Trophoblast cell (in vitro differentiated cells and primary cell): ENCODE measurements around the gene ICAM5.
A peak's percentile ranks its signal among the peaks of the same experiment; 100 is the strongest.

ENCODE experiments used
- DNase-seq, 2 donors: peaks; one replicate each; pipeline ENCODE4 v3.0.0-alpha.2; 2016
- H2AFZ ChIP-seq: 2 replicates; pipeline ENCODE4 v1.6.1; 2013; ENCODE audit warnings: low read length, moderate library complexity, mild to moderate bottlenecking; ENCODE audit not compliant: insufficient read depth, poor library complexity
- H2AK5ac ChIP-seq: 2 replicates; pipeline ENCODE4 v1.6.1; 2013; ENCODE audit warnings: mild to moderate bottlenecking, low read length
- H2BK120ac ChIP-seq: 2 replicates; pipeline ENCODE4 v1.6.1; 2013; ENCODE audit warnings: low read length, mild to moderate bottlenecking, moderate library complexity; ENCODE audit not compliant: insufficient read depth, poor library complexity
- H2BK12ac ChIP-seq: 2 replicates; pipeline ENCODE4 v1.6.1; 2013; ENCODE audit warnings: mild to moderate bottlenecking, low read length, moderate library complexity
- H2BK5ac ChIP-seq: 2 replicates; pipeline ENCODE4 v1.6.1; 2013; ENCODE audit warnings: low read length, low read depth, moderate library complexity, mild to moderate bottlenecking; ENCODE audit not compliant: poor library complexity
- H3K14ac ChIP-seq: 2 replicates; pipeline ENCODE4 v1.6.1; 2013; ENCODE audit warnings: mild to moderate bottlenecking, low read length
- H3K18ac ChIP-seq: 2 replicates; pipeline ENCODE4 v1.6.1; 2013; ENCODE audit warnings: mild to moderate bottlenecking, low read length
- H3K23ac ChIP-seq: 2 replicates; pipeline ENCODE4 v1.6.1; 2013; ENCODE audit warnings: low read length
- H3K27ac ChIP-seq: 2 replicates; pipeline ENCODE4 v1.5.1; 2013; ENCODE audit warnings: low read depth, mild to moderate bottlenecking, inconsistent platforms, low read length, moderate library complexity
- H3K27me3 ChIP-seq: 2 replicates; pipeline ENCODE4 v1.6.1; 2013; ENCODE audit warnings: inconsistent platforms, mild to moderate bottlenecking, low read length, moderate library complexity; ENCODE audit not compliant: insufficient read depth
- H3K36me3 ChIP-seq, 2 experiments: 1 replicate in 1 of 2; 2 replicates in 1 of 2; pipeline ENCODE4 v1.6.1; 2013; ENCODE audit warnings: low read length in 2 of 2, mild to moderate bottlenecking in 2 of 2, moderate library complexity in 1 of 2; ENCODE audit not compliant: insufficient read depth in 2 of 2, control insufficient read depth in 1 of 2
- H3K4ac ChIP-seq: 2 replicates; pipeline ENCODE4 v1.6.1; 2013; ENCODE audit warnings: low read depth, mild to moderate bottlenecking, low read length, moderate library complexity
- H3K4me1 ChIP-seq, 2 experiments: 1 replicate in 1 of 2; 2 replicates in 1 of 2; pipeline ENCODE4 v1.6.1; 2013; ENCODE audit warnings: low read length in 2 of 2, mild to moderate bottlenecking in 2 of 2, moderate library complexity in 1 of 2; ENCODE audit not compliant: insufficient read depth in 2 of 2, control insufficient read depth in 1 of 2
- H3K4me2 ChIP-seq: 2 replicates; pipeline ENCODE4 v1.6.1; 2013; ENCODE audit warnings: inconsistent platforms, mild to moderate bottlenecking, low read length, moderate library complexity
- H3K4me3 ChIP-seq: 2 replicates; pipeline ENCODE4 v1.5.1; 2013; ENCODE audit warnings: mild to moderate bottlenecking, low read depth, low read length, inconsistent platforms
- H3K79me1 ChIP-seq: one replicate; pipeline ENCODE4 v1.6.1; 2013; ENCODE audit warnings: low read length
- H3K79me2 ChIP-seq: 2 replicates; pipeline ENCODE4 v1.6.1; 2013; ENCODE audit warnings: low read length, mild to moderate bottlenecking; ENCODE audit not compliant: control insufficient read depth, insufficient read depth, poor library complexity
- H3K9ac ChIP-seq: 2 replicates; pipeline ENCODE4 v1.6.1; 2013; ENCODE audit warnings: mild to moderate bottlenecking, low read length
- H3K9me3 ChIP-seq: 2 replicates; pipeline ENCODE4 v1.6.1; 2013; ENCODE audit warnings: low read depth, mild to moderate bottlenecking, control low read depth, inconsistent platforms, low read length; ENCODE audit not compliant: insufficient read depth
- H4K12ac ChIP-seq: 2 replicates; pipeline ENCODE4 v1.6.1; 2013; ENCODE audit warnings: low read depth, mild to moderate bottlenecking, low read length, moderate library complexity
- H4K8ac ChIP-seq: 2 replicates; pipeline ENCODE4 v1.6.1; 2013; ENCODE audit warnings: low read depth, mild to moderate bottlenecking, low read length, moderate library complexity
- H4K91ac ChIP-seq: one replicate; pipeline ENCODE4 v1.6.1; 2013; ENCODE audit warnings: low read depth, mild to moderate bottlenecking, low read length, moderate library complexity
- WGBS: extraction: QIAGEN DNeasy Blood & Tissue Kit; methylation state at CpG from one replicate; pipeline ENCODE4 v1.1.7; 2013; ENCODE audit warnings: missing lambda C conversion rate; ENCODE audit not compliant: insufficient read length, insufficient coverage; ENCODE audit errors: extremely low coverage; 5-methylcytosine and 5-hydroxymethylcytosine counted together

Gene ICAM5

GRCh38 chr19:10288662-10289166 lies 1.0 kb upstream of the ICAM5 start:
- Histone ChIP-seq H2AK5ac (no peak overlapping the region), H3K18ac (no peak overlapping the region), H2BK12ac (no peak overlapping the region), H3K14ac (no peak overlapping the region), H3K9me3 (peaks cover 35% of the 10 kb centered on the region), H3K4ac (no peak overlapping the region), H2BK5ac (no peak overlapping the region), H4K91ac (no peak overlapping the region), H3K36me3 (peaks cover 0 to 2% of the 10 kb centered on the region in 2 experiments), H3K79me1 (no peaks in the 10 kb centered on the region), H3K4me3 (no peak overlapping the region), H2BK120ac (no peak overlapping the region), H4K12ac (no peak overlapping the region), H3K9ac (no peak overlapping the region), H2AFZ (peak overlapping the region; percentile 27), H3K4me1 (peaks cover 17 to 24% of the 10 kb centered on the region in 2 experiments), H4K8ac (no peak overlapping the region), H3K4me2 (peak overlapping the region; percentile 46), H3K79me2 (no peaks in the 10 kb centered on the region), H3K23ac (no peak overlapping the region), H3K27me3 (peaks cover 69% of the 10 kb centered on the region), H3K27ac (no peak overlapping the region)
- WGBS = no CpG with 5 or more reads among the region's 23 CpGs
- peak in 1 of 2 donors; percentile 39 for DNase-seq

GRCh38 chr19:10289167-10289835 lies 451 bp upstream of the ICAM5 start:
- peaks cover 0 to 2% of the 10 kb centered on the region in 2 experiments for H3K36me3 ChIP-seq
- H2BK5ac ChIP-seq = no peak overlapping the region
- no peak overlapping the region for H3K18ac ChIP-seq
- peaks cover 40% of the 10 kb centered on the region for H3K9me3 ChIP-seq
- no peak overlapping the region for H2BK12ac ChIP-seq
- H4K91ac ChIP-seq = no peak overlapping the region
- H4K8ac ChIP-seq = no peak overlapping the region
- no peak overlapping the region for H3K27ac ChIP-seq
- no peak overlapping the region for H2BK120ac ChIP-seq
- H2AK5ac ChIP-seq = no peak overlapping the region
- no peak overlapping the region for H4K12ac ChIP-seq
- peaks cover 17 to 24% of the 10 kb centered on the region in 2 experiments for H3K4me1 ChIP-seq
- H3K79me2 ChIP-seq = no peaks in the 10 kb centered on the region
- H3K23ac ChIP-seq = no peak overlapping the region
- no peak overlapping the region for H3K4ac ChIP-seq
- WGBS = no CpG with 5 or more reads among the region's 50 CpGs
- H3K9ac ChIP-seq = no peak overlapping the region
- H3K27me3 ChIP-seq = peaks cover 75% of the 10 kb centered on the region
- peak overlapping the region; percentile 27 for H2AFZ ChIP-seq
- no peak overlapping the region for H3K4me3 ChIP-seq
- peak in 1 of 2 donors; percentile 60 for DNase-seq
- no peaks in the 10 kb centered on the region for H3K79me1 ChIP-seq
- no peak overlapping the region for H3K14ac ChIP-seq
- peak overlapping the region; percentile 46 for H3K4me2 ChIP-seq

- WGBS = no CpG with 5 or more reads among the region's 30 CpGs
- no peak overlapping the region for H2BK12ac ChIP-seq
- H2BK120ac ChIP-seq = no peak overlapping the region
- no peak overlapping the region for H2AK5ac ChIP-seq
- no peak overlapping the region for H3K4ac ChIP-seq
- H4K91ac ChIP-seq = no peak overlapping the region
- no peak overlapping the region for H3K27ac ChIP-seq
- H3K79me1 ChIP-seq = no peaks in the 10 kb centered on the region
- H3K4me1 ChIP-seq = peaks cover 17 to 28% of the 10 kb centered on the region in 2 experiments
- H2BK5ac ChIP-seq = no peak overlapping the region
- H4K12ac ChIP-seq = no peak overlapping the region
- H3K23ac ChIP-seq = no peak overlapping the region
- no peak overlapping the region for H2AFZ ChIP-seq
- H4K8ac ChIP-seq = no peak overlapping the region
- no peaks in the 10 kb centered on the region for H3K36me3 ChIP-seq
- peaks cover 47% of the 10 kb centered on the region for H3K9me3 ChIP-seq
- DNase-seq = no peak
- no peaks in the 10 kb centered on the region for H3K79me2 ChIP-seq
- H3K4me2 ChIP-seq = no peak overlapping the region
- H3K27me3 ChIP-seq = peaks cover 86% of the 10 kb centered on the region
- no peak overlapping the region for H3K18ac ChIP-seq
- no peak overlapping the region for H3K9ac ChIP-seq
- no peak overlapping the region for H3K4me3 ChIP-seq
- no peak overlapping the region for H3K14ac ChIP-seq
These were observed 664 bp downstream of the ICAM5 start for GRCh38 chr19:10290357-10290875.

- H3K9me3 ChIP-seq = peaks cover 52% of the 10 kb centered on the region
- H3K79me1 ChIP-seq = no peaks in the 10 kb centered on the region
- no peak overlapping the region for H2AK5ac ChIP-seq
- no peak overlapping the region for H3K4ac ChIP-seq
- no peaks in the 10 kb centered on the region for H3K36me3 ChIP-seq
- H3K4me2 ChIP-seq = peak overlapping the region; percentile 53
- no peak overlapping the region for H4K12ac ChIP-seq
- no peak overlapping the region for H3K27ac ChIP-seq
- H4K8ac ChIP-seq = no peak overlapping the region
- H2BK120ac ChIP-seq = no peak overlapping the region
- no CpG with 5 or more reads among the region's 57 CpGs for WGBS
- H3K79me2 ChIP-seq = no peaks in the 10 kb centered on the region
- H3K18ac ChIP-seq = no peak overlapping the region
- H3K23ac ChIP-seq = no peak overlapping the region
- H3K14ac ChIP-seq = no peak overlapping the region
- no peak overlapping the region for H2AFZ ChIP-seq
- H2BK5ac ChIP-seq = no peak overlapping the region
- H3K9ac ChIP-seq = no peak overlapping the region
- H3K27me3 ChIP-seq = peaks cover 92% of the 10 kb centered on the region
- H3K4me3 ChIP-seq = no peak overlapping the region
- H2BK12ac ChIP-seq = no peak overlapping the region
- peaks cover 17 to 34% of the 10 kb centered on the region in 2 experiments for H3K4me1 ChIP-seq
- no peak overlapping the region for H4K91ac ChIP-seq
- peak in 1 of 2 donors; percentile 51 for DNase-seq
These were observed 1.3 kb downstream of the ICAM5 start for GRCh38 chr19:10290876-10291553.
